GM23338 (cell line): ENCODE measurements around the gene RAD51B. TPM values are rescaled to one million over a fixed set of nuclear protein-coding genes. Genes with fewer than 3 reads are reported as not detected.
A peak's percentile ranks its signal among the peaks of the same experiment; 100 is the strongest.

ENCODE experiments used
- ATAC-seq: fragments of 200-7000 bp; cut with Tn5 transposase; 3 replicates; pipeline ENCODE4 v1.9.1; 2020
- DNase-seq: peaks from one replicate; pipeline ENCODE4 v3.0.0-alpha.2; 2015; ENCODE audit warnings: low spot score
- H2AFZ ChIP-seq: fragments of 200-600 bp; sonication (generic); 2 replicates; pipeline ENCODE4 v1.8.0; 2016; ENCODE audit warnings: antibody characterized with exemption, mild to moderate bottlenecking, moderate library complexity
- H3F3A ChIP-seq: fragments of 200-600 bp; sonication (generic); replicated peaks from 2 replicates; pipeline ENCODE4 v1.8.0; 2017; ENCODE audit warnings: antibody characterized with exemption, mixed run types, low read depth
- H3K27ac ChIP-seq: fragments of 200-600 bp; sonication (generic); 2 replicates; pipeline ENCODE4 v1.6.1; 2016; ENCODE audit warnings: low read depth
- H3K27me3 ChIP-seq: fragments of 200-600 bp; sonication (generic); 2 replicates; pipeline ENCODE4 v1.8.0; 2016; ENCODE audit warnings: mild to moderate bottlenecking, mixed run types, moderate library complexity; ENCODE audit not compliant: insufficient read depth
- H3K36me3 ChIP-seq: fragments of 200-600 bp; sonication (generic); 2 replicates; pipeline ENCODE4 v1.8.0; 2016; ENCODE audit warnings: mild to moderate bottlenecking; ENCODE audit not compliant: insufficient read depth
- H3K4me1 ChIP-seq: fragments of 200-600 bp; sonication (generic); 2 replicates; pipeline ENCODE4 v1.8.0; 2016; ENCODE audit warnings: mild to moderate bottlenecking, moderate library complexity; ENCODE audit not compliant: insufficient read depth
- H3K4me2 ChIP-seq: fragments of 200-600 bp; sonication (generic); 2 replicates; pipeline ENCODE4 v1.7.1; 2017; ENCODE audit warnings: mixed run types
- H3K4me3 ChIP-seq: fragments of 200-600 bp; sonication (generic); 2 replicates; pipeline ENCODE4 v1.6.1; 2016; ENCODE audit warnings: mixed run types
- H3K79me2 ChIP-seq: fragments of 200-600 bp; sonication (generic); replicated peaks from 2 replicates; pipeline ENCODE4 v1.8.0; 2017; ENCODE audit warnings: mild to moderate bottlenecking; ENCODE audit not compliant: insufficient read depth
- H3K9me2 ChIP-seq: fragments of 200-600 bp; sonication (generic); 2 replicates; pipeline ENCODE4 v1.8.0; 2017; ENCODE audit not compliant: insufficient read depth
- H4K20me1 ChIP-seq: fragments of 200-600 bp; sonication (generic); replicated peaks from 2 replicates; pipeline ENCODE4 v1.8.0; 2017; ENCODE audit warnings: mild to moderate bottlenecking; ENCODE audit not compliant: insufficient read depth
- H3K27ac Mint-ChIP-seq: 2 replicates; pipeline ENCODE4 v1.8.0; 2020; ENCODE audit warnings: inconsistent platforms, mild to moderate bottlenecking, moderate library complexity, mixed read lengths
- H3K27me3 Mint-ChIP-seq: 3 replicates; pipeline ENCODE4 v1.8.0; 2022; ENCODE audit warnings: low read depth, mild to moderate bottlenecking, moderate library complexity, mixed read lengths, inconsistent platforms; ENCODE audit not compliant: insufficient read depth, poor library complexity
- H3K36me3 Mint-ChIP-seq: 3 replicates; pipeline ENCODE4 v1.8.0; 2021; ENCODE audit warnings: low read depth, mild to moderate bottlenecking, inconsistent platforms, moderate library complexity, mixed read lengths
- H3K4me1 Mint-ChIP-seq: 3 replicates; pipeline ENCODE4 v1.8.0; 2020; ENCODE audit warnings: mild to moderate bottlenecking, inconsistent platforms, mixed read lengths
- H3K4me3 Mint-ChIP-seq: 3 replicates; pipeline ENCODE4 v1.8.0; 2021; ENCODE audit warnings: moderate library complexity, mild to moderate bottlenecking, inconsistent platforms, mixed read lengths
- H3K9me3 Mint-ChIP-seq: 3 replicates; pipeline ENCODE4 v1.8.0; 2020; ENCODE audit warnings: moderate library complexity, mild to moderate bottlenecking, inconsistent platforms, mixed read lengths
- CREB1 ChIP-seq: fragments of 250-450 bp; sonication (Bioruptor Pico); IDR thresholded peaks from 2 replicates; pipeline ENCODE4 v1.5.0; 2020; ENCODE audit warnings: low read depth, mild to moderate bottlenecking, moderate library complexity
- EZH2 ChIP-seq: fragments of 200-600 bp; sonication (generic); IDR thresholded peaks from one replicate; pipeline ENCODE4 v1.8.0; 2017; ENCODE audit warnings: antibody characterized with exemption, mild to moderate bottlenecking, low read depth; ENCODE audit not compliant: unreplicated experiment
- EZH2phosphoT487 ChIP-seq: fragments of 200-600 bp; sonication (generic); IDR thresholded peaks from one replicate; pipeline ENCODE4 v1.8.1; 2018; ENCODE audit warnings: antibody characterized with exemption; ENCODE audit not compliant: unreplicated experiment
- JUNB ChIP-seq: IDR thresholded peaks from one replicate; pipeline ENCODE4 v1.6.1; 2016; ENCODE audit warnings: antibody characterized with exemption; ENCODE audit not compliant: unreplicated experiment
- NANOG ChIP-seq: IDR thresholded peaks from 2 replicates; pipeline ENCODE4 v1.6.1; 2016; ENCODE audit warnings: antibody characterized with exemption, borderline replicate concordance
- POLR2AphosphoS5 ChIP-seq: IDR thresholded peaks from 2 replicates; pipeline ENCODE4 v1.6.1; 2016; ENCODE audit warnings: antibody characterized with exemption, low read depth
- STAT1 ChIP-seq: IDR thresholded peaks from one replicate; pipeline ENCODE4 v1.6.1; 2016; ENCODE audit warnings: antibody characterized with exemption; ENCODE audit not compliant: unreplicated experiment
- ZNF331 ChIP-seq: fragments of 250-450 bp; sonication (Bioruptor Pico); IDR thresholded peaks from 2 replicates; pipeline ENCODE4 v1.5.0; 2020; ENCODE audit warnings: low read depth, mild to moderate bottlenecking, moderate library complexity
- polyA plus RNA-seq: library from polyadenylated mRNA; unstranded; fragments of >200 nt; fragmentation: Nextera tagmentation; extraction: Ambion mirVana; gene quantifications from 2 replicates; pipeline ENCODE4 v1.2.1, GENCODE V29; 2016
- total RNA-seq: library from RNA; depleted of rRNA; stranded (reverse); fragments of >200 nt; shearing (Covaris generic); gene quantifications from 2 replicates; pipeline ENCODE4 v1.2.3, GENCODE V29; 2014
- TF ChIP-seq, protein P1 (sequence below): fragments of 250-450 bp; sonication (Bioruptor Pico); IDR thresholded peaks from 2 replicates; pipeline ENCODE4 v1.5.0; 2020; ENCODE audit warnings: mild to moderate bottlenecking, moderate library complexity
- TF ChIP-seq, protein P2 (sequence below): IDR thresholded peaks from 2 replicates; pipeline ENCODE4 v1.6.1; 2016; ENCODE audit warnings: antibody characterized with exemption
- TF ChIP-seq, protein P3 (sequence below), 2 experiments: fragments of 200-600 bp in 1 of 2; sonication (generic) in 1 of 2; conservative IDR thresholded peaks; 2 replicates each; pipeline versions ENCODE4 v1.5.1 to v1.6.1; 2016 to 2017; ENCODE audit warnings: antibody characterized with exemption in 2 of 2, low read depth in 2 of 2, mild to moderate bottlenecking in 2 of 2, moderate library complexity in 1 of 2

The RAD51B gene
- total and polyA plus RNA-seq, 2 experiments from 2014 or later = 15.7 to 29.1 TPM

DNA sequence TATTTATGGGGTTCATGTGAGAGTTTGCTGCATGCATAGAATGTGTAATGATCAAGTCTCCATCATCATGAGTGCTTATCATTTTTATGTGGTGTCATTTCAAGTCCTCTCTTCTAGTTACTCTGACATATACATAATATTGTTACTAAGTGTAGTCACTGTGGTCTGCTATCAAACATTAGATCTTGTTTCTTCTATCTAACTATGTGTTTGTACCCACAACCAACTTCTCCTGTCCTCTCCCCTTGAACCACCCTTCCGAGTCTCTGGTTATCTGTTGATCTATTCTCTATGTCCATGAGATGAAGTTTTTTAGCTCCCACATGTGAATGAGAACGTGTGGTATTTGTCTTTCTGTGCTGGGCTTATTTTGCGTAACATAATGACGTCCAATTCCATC is 107.7 kb downstream of the RAD51B start (continued):
- TF ChIP-seq JUNB (no peak), CREB1 (CRISPR knock-in tag) (no peak), NANOG (no peak)

DNA sequence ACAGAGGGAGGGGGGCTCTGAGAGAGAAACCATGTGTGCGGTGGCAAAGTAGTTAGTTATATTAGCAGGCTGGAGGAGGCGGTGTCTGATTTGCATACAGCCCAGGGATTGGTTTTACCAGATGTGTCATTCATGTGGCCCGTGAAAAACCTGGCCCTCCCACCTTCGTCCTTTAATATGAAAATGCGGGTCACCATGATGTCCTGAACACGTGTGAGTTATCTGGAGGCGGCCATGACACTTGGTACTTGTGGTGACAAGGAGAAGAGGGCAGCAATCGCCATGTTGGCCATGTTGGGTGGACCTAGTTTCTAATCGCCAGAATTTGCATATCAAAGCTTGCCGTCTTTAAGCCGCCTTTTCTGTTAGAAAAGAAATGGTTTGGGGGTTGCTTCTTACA is 108.8 kb downstream of the RAD51B start:
- Histone ChIP-seq H3F3A (no peaks in the 10 kb centered on the region), H3K4me1 (peaks cover 15% of the 10 kb centered on the region), H4K20me1 (no peaks in the 10 kb centered on the region), H3K4me3 (no peak overlapping the region), H2AFZ (no peak overlapping the region), H3K27ac (no peak overlapping the region; the same call in 1 of the 2 replicates), H3K36me3 (no peaks in the 10 kb centered on the region), H3K27me3 (no peaks in the 10 kb centered on the region), H3K4me2 (peak overlapping the region; percentile 47), H3K79me2 (peaks cover 6% of the 10 kb centered on the region), H3K9me2 (no peaks in the 10 kb centered on the region)
- no peak overlapping the region for H3K4me3 Mint-ChIP-seq
- peaks cover 68% of the 10 kb centered on the region for H3K36me3 Mint-ChIP-seq
- H3K27ac Mint-ChIP-seq = no peak overlapping the region
- DNase-seq = peak; percentile 82
- H3K9me3 Mint-ChIP-seq = peaks cover 63% of the 10 kb centered on the region
- peaks cover 6% of the 10 kb centered on the region for H3K27me3 Mint-ChIP-seq
- peaks cover 11% of the 10 kb centered on the region for H3K4me1 Mint-ChIP-seq
- TF ChIP-seq ZNF331 = no peak
- ATAC-seq = no peak

DNA sequence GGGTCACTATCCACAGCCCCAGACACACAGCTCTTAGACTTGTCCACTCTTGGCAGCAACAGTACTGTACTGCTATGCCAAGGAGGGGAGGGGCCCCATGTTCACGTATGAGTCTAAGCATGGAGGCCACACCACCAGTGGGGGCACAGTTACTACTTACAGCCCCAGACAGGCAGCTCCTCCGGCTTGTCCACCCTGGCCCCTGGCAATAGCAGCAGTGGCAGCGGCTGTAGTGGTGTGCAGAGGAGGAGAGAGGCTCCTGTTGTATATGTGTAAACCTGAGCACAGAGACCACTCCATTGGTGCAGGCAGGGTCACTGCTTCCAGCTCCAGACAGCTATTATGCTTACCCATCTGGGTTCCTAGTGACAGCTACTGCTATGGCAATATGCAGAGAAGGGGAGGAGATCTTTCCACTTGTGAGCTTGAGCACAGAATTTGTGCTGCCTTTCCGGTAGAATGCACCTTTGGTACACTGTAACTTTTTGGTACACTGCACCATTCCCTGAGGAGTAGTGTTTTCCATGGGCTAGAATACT is 113.2 kb downstream of the RAD51B start:
- H3K9me3 Mint-ChIP-seq = peaks cover 37% of the 10 kb centered on the region
- Histone ChIP-seq H2AFZ (no peak overlapping the region), H3K27me3 (no peaks in the 10 kb centered on the region), H3K4me1 (peaks cover 40% of the 10 kb centered on the region), H4K20me1 (no peaks in the 10 kb centered on the region), H3K4me3 (no peak overlapping the region), H3K36me3 (no peaks in the 10 kb centered on the region), H3F3A (no peaks in the 10 kb centered on the region; the same call in 1 of the 2 replicates), H3K79me2 (peaks cover 6% of the 10 kb centered on the region), H3K4me2 (no peak overlapping the region), H3K27ac (no peak overlapping the region), H3K9me2 (no peaks in the 10 kb centered on the region)
- peaks cover 40% of the 10 kb centered on the region for H3K4me1 Mint-ChIP-seq
- H3K36me3 Mint-ChIP-seq = peaks cover 39% of the 10 kb centered on the region
- ATAC-seq (no peak), DNase-seq (no peak)
- TF ChIP-seq, protein P1, sequence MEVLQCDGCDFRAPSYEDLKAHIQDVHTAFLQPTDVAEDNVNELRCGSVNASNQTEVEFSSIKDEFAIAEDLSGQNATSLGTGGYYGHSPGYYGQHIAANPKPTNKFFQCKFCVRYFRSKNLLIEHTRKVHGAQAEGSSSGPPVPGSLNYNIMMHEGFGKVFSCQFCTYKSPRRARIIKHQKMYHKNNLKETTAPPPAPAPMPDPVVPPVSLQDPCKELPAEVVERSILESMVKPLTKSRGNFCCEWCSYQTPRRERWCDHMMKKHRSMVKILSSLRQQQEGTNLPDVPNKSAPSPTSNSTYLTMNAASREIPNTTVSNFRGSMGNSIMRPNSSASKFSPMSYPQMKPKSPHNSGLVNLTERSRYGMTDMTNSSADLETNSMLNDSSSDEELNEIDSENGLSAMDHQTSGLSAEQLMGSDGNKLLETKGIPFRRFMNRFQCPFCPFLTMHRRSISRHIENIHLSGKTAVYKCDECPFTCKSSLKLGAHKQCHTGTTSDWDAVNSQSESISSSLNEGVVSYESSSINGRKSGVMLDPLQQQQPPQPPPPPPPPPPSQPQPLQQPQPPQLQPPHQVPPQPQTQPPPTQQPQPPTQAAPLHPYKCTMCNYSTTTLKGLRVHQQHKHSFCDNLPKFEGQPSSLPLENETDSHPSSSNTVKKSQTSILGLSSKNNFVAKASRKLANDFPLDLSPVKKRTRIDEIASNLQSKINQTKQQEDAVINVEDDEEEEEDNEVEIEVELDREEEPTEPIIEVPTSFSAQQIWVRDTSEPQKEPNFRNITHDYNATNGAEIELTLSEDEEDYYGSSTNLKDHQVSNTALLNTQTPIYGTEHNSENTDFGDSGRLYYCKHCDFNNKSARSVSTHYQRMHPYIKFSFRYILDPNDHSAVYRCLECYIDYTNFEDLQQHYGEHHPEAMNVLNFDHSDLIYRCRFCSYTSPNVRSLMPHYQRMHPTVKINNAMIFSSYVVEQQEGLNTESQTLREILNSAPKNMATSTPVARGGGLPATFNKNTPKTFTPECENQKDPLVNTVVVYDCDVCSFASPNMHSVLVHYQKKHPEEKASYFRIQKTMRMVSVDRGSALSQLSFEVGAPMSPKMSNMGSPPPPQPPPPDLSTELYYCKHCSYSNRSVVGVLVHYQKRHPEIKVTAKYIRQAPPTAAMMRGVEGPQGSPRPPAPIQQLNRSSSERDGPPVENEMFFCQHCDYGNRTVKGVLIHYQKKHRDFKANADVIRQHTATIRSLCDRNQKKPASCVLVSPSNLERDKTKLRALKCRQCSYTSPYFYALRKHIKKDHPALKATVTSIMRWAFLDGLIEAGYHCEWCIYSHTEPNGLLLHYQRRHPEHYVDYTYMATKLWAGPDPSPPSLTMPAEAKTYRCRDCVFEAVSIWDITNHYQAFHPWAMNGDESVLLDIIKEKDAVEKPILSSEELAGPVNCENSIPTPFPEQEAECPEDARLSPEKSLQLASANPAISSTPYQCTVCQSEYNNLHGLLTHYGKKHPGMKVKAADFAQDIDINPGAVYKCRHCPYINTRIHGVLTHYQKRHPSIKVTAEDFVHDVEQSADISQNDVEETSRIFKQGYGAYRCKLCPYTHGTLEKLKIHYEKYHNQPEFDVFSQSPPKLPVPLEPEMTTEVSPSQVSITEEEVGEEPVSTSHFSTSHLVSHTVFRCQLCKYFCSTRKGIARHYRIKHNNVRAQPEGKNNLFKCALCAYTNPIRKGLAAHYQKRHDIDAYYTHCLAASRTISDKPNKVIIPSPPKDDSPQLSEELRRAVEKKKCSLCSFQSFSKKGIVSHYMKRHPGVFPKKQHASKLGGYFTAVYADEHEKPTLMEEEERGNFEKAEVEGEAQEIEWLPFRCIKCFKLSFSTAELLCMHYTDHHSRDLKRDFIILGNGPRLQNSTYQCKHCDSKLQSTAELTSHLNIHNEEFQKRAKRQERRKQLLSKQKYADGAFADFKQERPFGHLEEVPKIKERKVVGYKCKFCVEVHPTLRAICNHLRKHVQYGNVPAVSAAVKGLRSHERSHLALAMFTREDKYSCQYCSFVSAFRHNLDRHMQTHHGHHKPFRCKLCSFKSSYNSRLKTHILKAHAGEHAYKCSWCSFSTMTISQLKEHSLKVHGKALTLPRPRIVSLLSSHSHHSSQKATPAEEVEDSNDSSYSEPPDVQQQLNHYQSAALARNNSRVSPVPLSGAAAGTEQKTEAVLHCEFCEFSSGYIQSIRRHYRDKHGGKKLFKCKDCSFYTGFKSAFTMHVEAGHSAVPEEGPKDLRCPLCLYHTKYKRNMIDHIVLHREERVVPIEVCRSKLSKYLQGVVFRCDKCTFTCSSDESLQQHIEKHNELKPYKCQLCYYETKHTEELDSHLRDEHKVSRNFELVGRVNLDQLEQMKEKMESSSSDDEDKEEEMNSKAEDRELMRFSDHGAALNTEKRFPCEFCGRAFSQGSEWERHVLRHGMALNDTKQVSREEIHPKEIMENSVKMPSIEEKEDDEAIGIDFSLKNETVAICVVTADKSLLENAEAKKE (CRISPR knock-in tag) = no peak
- TF ChIP-seq CREB1 (CRISPR knock-in tag) (no peak), JUNB (no peak), NANOG (no peak), STAT1 (no peak), POLR2AphosphoS5 (no peak), EZH2phosphoT487 (no peak), EZH2 (no peak)
- TF ChIP-seq, protein P2, sequence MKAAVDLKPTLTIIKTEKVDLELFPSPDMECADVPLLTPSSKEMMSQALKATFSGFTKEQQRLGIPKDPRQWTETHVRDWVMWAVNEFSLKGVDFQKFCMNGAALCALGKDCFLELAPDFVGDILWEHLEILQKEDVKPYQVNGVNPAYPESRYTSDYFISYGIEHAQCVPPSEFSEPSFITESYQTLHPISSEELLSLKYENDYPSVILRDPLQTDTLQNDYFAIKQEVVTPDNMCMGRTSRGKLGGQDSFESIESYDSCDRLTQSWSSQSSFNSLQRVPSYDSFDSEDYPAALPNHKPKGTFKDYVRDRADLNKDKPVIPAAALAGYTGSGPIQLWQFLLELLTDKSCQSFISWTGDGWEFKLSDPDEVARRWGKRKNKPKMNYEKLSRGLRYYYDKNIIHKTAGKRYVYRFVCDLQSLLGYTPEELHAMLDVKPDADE = no peak
- TF ChIP-seq, protein P3, sequence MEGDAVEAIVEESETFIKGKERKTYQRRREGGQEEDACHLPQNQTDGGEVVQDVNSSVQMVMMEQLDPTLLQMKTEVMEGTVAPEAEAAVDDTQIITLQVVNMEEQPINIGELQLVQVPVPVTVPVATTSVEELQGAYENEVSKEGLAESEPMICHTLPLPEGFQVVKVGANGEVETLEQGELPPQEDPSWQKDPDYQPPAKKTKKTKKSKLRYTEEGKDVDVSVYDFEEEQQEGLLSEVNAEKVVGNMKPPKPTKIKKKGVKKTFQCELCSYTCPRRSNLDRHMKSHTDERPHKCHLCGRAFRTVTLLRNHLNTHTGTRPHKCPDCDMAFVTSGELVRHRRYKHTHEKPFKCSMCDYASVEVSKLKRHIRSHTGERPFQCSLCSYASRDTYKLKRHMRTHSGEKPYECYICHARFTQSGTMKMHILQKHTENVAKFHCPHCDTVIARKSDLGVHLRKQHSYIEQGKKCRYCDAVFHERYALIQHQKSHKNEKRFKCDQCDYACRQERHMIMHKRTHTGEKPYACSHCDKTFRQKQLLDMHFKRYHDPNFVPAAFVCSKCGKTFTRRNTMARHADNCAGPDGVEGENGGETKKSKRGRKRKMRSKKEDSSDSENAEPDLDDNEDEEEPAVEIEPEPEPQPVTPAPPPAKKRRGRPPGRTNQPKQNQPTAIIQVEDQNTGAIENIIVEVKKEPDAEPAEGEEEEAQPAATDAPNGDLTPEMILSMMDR (conservative IDR thresholded peaks at IDR 0.05; ENCODE audit: low read depth in 2 of 2) = no peak
- peak overlapping the region; percentile 46; the same call in 1 of the 2 replicates for H3K27ac Mint-ChIP-seq
- H3K27me3 Mint-ChIP-seq = peaks cover 6% of the 10 kb centered on the region
- no peak overlapping the region for H3K4me3 Mint-ChIP-seq
